Sigmoid colon (tissue), 4 donors: ENCODE data around the gene ELMO1.

ENCODE experiments used
- EP300 ChIP-seq, 4 donors: sonication (generic); formaldehyde crosslinking; IDR thresholded peaks; one replicate each; pipeline ENCODE4 v1.6.1; 2017; ENCODE audit warnings: antibody characterized with exemption in 4 of 4
- POLR2A ChIP-seq, 2 donors: fragments of 450-650 bp; IDR thresholded peaks; one replicate each; pipeline ENCODE4 v1.6.1; 2016; ENCODE audit warnings: antibody characterized with exemption in 2 of 2, mild to moderate bottlenecking in 2 of 2, moderate library complexity in 2 of 2
- POLR2AphosphoS5 ChIP-seq, 4 donors: sonication (generic); formaldehyde crosslinking; IDR thresholded peaks; one replicate each; pipeline ENCODE4 v1.6.1; 2017; ENCODE audit warnings: antibody characterized with exemption in 4 of 4
- TF ChIP-seq, protein P1 (sequence below), 4 experiments: fragments of 450-650 bp in 3 of 4; fragments of 200-600 bp in 1 of 4; IDR thresholded peaks; one replicate each; pipeline ENCODE4 v1.5.1; 2016 to 2019; ENCODE audit warnings: antibody characterized with exemption in 4 of 4, mild to moderate bottlenecking in 3 of 4, moderate library complexity in 2 of 4

DNA sequence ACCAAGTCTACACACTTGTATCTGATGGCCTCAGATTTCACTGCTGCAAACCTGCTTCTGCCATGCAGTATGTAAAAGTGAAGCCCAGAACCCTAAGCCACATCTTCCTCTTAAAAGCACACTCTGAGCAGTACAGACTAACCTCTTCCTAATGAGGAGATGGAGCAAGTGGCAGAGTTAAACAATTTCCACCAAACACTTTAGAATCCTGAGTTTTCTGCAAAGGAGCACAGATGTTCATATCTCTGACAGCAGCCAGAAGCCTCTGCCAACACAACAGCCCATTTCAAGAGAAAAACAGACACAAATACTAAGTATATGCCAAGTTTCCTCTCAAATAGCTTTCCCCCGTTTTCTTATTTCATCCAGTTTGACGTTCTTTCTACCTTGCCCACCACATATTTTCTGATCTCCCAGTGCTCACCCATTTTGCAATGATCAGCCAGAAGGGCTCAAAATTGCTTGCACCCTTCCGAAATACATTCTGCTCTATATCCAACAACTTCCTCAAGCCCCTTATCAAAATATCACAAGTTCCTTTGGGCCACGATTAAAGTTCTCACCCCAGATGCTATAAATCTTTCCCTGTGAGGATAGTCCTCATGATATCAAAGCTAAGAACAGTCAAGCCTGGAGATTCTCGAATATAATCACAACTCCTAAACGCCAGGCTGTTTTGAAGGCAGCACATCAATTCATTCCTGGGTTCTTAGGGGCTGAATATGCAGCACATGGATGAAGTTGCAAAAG is 27.5 kb downstream of the ELMO1 start:
- TF ChIP-seq, protein P1, sequence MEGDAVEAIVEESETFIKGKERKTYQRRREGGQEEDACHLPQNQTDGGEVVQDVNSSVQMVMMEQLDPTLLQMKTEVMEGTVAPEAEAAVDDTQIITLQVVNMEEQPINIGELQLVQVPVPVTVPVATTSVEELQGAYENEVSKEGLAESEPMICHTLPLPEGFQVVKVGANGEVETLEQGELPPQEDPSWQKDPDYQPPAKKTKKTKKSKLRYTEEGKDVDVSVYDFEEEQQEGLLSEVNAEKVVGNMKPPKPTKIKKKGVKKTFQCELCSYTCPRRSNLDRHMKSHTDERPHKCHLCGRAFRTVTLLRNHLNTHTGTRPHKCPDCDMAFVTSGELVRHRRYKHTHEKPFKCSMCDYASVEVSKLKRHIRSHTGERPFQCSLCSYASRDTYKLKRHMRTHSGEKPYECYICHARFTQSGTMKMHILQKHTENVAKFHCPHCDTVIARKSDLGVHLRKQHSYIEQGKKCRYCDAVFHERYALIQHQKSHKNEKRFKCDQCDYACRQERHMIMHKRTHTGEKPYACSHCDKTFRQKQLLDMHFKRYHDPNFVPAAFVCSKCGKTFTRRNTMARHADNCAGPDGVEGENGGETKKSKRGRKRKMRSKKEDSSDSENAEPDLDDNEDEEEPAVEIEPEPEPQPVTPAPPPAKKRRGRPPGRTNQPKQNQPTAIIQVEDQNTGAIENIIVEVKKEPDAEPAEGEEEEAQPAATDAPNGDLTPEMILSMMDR (IDR thresholded peaks at IDR 0.05) = no peak
- TF ChIP-seq POLR2A (IDR thresholded peaks at IDR 0.05) = no peak
- TF ChIP-seq EP300 (IDR thresholded peaks at IDR 0.05) = no peak
- TF ChIP-seq POLR2AphosphoS5 (IDR thresholded peaks at IDR 0.05) = no peak
